CD4-positive, alpha-beta T cell (primary cell): Measurements from ENCODE around the gene CACNA1E. TPM values are rescaled to one million over a fixed set of nuclear protein-coding genes. Genes with fewer than 3 reads are reported as not detected.

ENCODE experiments used
- ATAC-seq: fragments of 200-7000 bp; cut with Tn5 transposase; one replicate; pipeline ENCODE4 v1.10.0; 2022; ENCODE audit warnings: mild to moderate bottlenecking; ENCODE audit not compliant: poor library complexity
- CTCF ChIA-PET: fragments of 350-600 bp; sonication (Branson Sonifier 250); formaldehyde crosslinking; loops from one replicate; lab custom pipeline; 2021; ENCODE audit warnings: antibody characterized with exemption, inconsistent platforms; lab: Charles Lee
- POLR2A ChIA-PET: fragments of 350-600 bp; sonication (Branson Sonifier 250); formaldehyde crosslinking; loops from one replicate; lab custom pipeline; 2021; ENCODE audit warnings: antibody characterized with exemption, inconsistent platforms; lab: Charles Lee
- DNase-seq, 14 experiments: peaks; one replicate each; pipeline ENCODE4 v3.0.0-alpha.2; 2013 to 2020; ENCODE audit warnings: mixed read lengths in 2 of 14
- H3K27ac ChIP-seq, 2 donors: one replicate each; pipeline versions ENCODE4 v1.5.1 to v1.7.0; 2013; ENCODE audit warnings: low read length in 2 of 2, low read depth in 1 of 2, mild to moderate bottlenecking in 1 of 2
- H3K27me3 ChIP-seq, 2 experiments: 1 replicate in 1 of 2; 2 replicates in 1 of 2; pipeline versions ENCODE4 v1.6.1 to v1.7.0; 2013; ENCODE audit warnings: low read length in 2 of 2, control low read depth in 1 of 2, mild to moderate bottlenecking in 1 of 2, moderate library complexity in 1 of 2; ENCODE audit not compliant: insufficient read depth in 2 of 2, control insufficient read depth in 1 of 2
- H3K36me3 ChIP-seq: one replicate; pipeline ENCODE4 v1.6.1; 2013; ENCODE audit warnings: low read length, control low read depth; ENCODE audit not compliant: insufficient read depth
- H3K4me1 ChIP-seq: one replicate; pipeline ENCODE4 v1.6.1; 2013; ENCODE audit warnings: low read length, control low read depth; ENCODE audit not compliant: insufficient read depth
- H3K4me3 ChIP-seq: one replicate; pipeline ENCODE4 v1.5.1; 2013; ENCODE audit warnings: mild to moderate bottlenecking, low read length, moderate library complexity
- H3K9me3 ChIP-seq, 2 experiments: 1 replicate in 1 of 2; 2 replicates in 1 of 2; pipeline versions ENCODE4 v1.6.1 to v1.7.0; 2013; ENCODE audit warnings: low read length in 2 of 2, mild to moderate bottlenecking in 2 of 2, control low read depth in 1 of 2, moderate library complexity in 1 of 2; ENCODE audit not compliant: control insufficient read depth in 1 of 2, insufficient read depth in 1 of 2
- H3K27ac Mint-ChIP-seq: one replicate; pipeline ENCODE4 v1.8.0; 2020; ENCODE audit warnings: mixed read lengths
- H3K27me3 Mint-ChIP-seq: one replicate; pipeline ENCODE4 v1.8.0; 2021; ENCODE audit warnings: mixed read lengths
- H3K36me3 Mint-ChIP-seq: one replicate; pipeline ENCODE4 v1.8.0; 2021; ENCODE audit warnings: low read depth, mixed read lengths
- H3K4me1 Mint-ChIP-seq: one replicate; pipeline ENCODE4 v1.8.0; 2021; ENCODE audit warnings: low read depth, mixed read lengths
- H3K4me3 Mint-ChIP-seq: one replicate; pipeline ENCODE4 v1.8.0; 2020; ENCODE audit warnings: mild to moderate bottlenecking, mixed read lengths
- H3K9me3 Mint-ChIP-seq: one replicate; pipeline ENCODE4 v1.8.0; 2020; ENCODE audit warnings: mixed read lengths
- intact Hi-C, 2 experiments: fragments of 100-400 bp; cut with DNase I in 1 of 2; cut with micrococcal nuclease in 1 of 2; formaldehyde crosslinking; loops; one replicate each; pipeline versions ENCODE4 v1.15.1 to v1.9.0; 2023 to 2025; cut with DNase I, micrococcal nuclease
- total RNA-seq, 174 experiments: library from RNA in 2 of 174; stranded (reverse) in 2 of 174; gene quantifications; one replicate each; pipeline ENCODE4 v1.2.3 and lab custom pipeline; 2021 to 2026
- TF ChIP-seq, protein P1 (sequence below): fragments of 200-600 bp; IDR thresholded peaks from one replicate; pipeline ENCODE4 v1.8.0; 2022; ENCODE audit warnings: antibody characterized with exemption, mild to moderate bottlenecking

The CACNA1E gene
- total RNA-seq, 2 experiments from 2014 or later = not detected

DNA sequence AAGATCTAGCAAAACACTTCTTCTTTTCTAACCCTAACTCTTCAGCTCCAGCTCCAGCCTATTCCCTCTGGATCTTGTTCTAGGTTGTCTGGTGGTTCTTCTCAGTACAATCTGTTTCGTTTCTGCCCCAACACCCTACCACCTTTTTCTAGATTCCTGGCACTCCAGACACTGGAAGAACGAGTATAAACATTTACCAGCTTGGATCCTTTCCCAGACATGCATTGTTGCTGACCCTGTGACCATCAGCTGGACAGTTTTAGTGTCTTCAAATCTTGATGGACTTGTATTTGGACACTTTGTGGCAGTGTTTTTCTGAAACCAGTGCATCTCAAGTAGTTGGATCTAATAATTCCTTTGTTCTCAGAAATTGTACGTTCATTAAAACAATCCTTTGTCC is 30.6 kb upstream of the CACNA1E start:
- Mint-ChIP-seq H3K27ac (no peak overlapping the region), H3K27me3 (peaks cover 17% of the 10 kb centered on the region), H3K9me3 (peaks cover 3% of the 10 kb centered on the region), H3K4me1 (no peaks in the 10 kb centered on the region), H3K36me3 (no peaks in the 10 kb centered on the region), H3K4me3 (no peak overlapping the region)
- TF ChIP-seq, protein P1, sequence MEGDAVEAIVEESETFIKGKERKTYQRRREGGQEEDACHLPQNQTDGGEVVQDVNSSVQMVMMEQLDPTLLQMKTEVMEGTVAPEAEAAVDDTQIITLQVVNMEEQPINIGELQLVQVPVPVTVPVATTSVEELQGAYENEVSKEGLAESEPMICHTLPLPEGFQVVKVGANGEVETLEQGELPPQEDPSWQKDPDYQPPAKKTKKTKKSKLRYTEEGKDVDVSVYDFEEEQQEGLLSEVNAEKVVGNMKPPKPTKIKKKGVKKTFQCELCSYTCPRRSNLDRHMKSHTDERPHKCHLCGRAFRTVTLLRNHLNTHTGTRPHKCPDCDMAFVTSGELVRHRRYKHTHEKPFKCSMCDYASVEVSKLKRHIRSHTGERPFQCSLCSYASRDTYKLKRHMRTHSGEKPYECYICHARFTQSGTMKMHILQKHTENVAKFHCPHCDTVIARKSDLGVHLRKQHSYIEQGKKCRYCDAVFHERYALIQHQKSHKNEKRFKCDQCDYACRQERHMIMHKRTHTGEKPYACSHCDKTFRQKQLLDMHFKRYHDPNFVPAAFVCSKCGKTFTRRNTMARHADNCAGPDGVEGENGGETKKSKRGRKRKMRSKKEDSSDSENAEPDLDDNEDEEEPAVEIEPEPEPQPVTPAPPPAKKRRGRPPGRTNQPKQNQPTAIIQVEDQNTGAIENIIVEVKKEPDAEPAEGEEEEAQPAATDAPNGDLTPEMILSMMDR = no peak
- peaks cover 0 to 10% of the 10 kb centered on the region in 2 experiments for H3K9me3 ChIP-seq
- POLR2A ChIA-PET = no interaction called here
- intact Hi-C loops = loop anchor here in 1 of 2 experiments (10.0 kb wide), 1 partner anchor 62 kb away; no protein-coding TSS in a partner anchor
- DNase-seq (no peak), ATAC-seq (no peak)
- CTCF ChIA-PET = no interaction called here
- H3K4me3 ChIP-seq = no peak overlapping the region
- H3K27ac ChIP-seq = no peak overlapping the region
- no peaks in the 10 kb centered on the region for H3K4me1 ChIP-seq
- H3K27me3 ChIP-seq = peaks cover 0 to 7% of the 10 kb centered on the region in 2 experiments
- H3K36me3 ChIP-seq = no peaks in the 10 kb centered on the region

DNA sequence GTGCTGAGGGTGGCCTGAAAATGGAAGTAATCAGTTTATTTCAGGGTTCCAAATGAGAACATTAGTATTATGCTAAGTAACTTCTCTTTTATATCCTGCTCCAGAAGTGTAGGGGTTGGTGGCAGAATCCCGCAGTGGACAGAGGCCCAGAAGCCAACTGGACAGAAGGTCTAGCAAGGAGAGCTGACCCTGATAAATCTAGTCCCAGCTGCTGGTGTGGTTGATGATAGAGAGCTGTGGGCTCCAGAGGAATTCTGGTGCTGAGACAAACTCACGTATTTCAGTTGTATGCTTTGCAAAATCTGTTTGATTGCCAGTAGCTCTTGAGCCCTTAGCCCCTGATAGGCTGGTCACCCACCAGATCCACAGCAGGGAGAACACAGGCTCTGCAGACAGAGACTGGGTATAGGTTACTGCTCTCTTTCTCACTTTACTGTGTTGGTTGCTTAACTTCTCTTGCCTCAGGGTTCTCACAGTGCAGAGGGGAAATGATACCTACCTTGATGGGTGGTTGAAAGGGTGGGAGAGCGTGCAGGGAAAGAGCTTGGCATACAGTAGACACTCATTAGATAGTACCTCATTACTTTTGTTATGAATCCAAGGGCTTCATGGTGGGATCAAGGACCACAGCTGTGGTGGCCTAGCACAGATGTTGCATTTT is 29.6 kb upstream of the CACNA1E start:
- Mint-ChIP-seq H3K4me1 (no peaks in the 10 kb centered on the region), H3K4me3 (no peak overlapping the region), H3K36me3 (no peaks in the 10 kb centered on the region), H3K27ac (no peak overlapping the region), H3K9me3 (peaks cover 3% of the 10 kb centered on the region), H3K27me3 (peaks cover 18% of the 10 kb centered on the region)
- ChIA-PET POLR2A (no interaction called here), CTCF (no interaction called here)
- intact Hi-C loops = loop anchor here in 1 of 2 experiments (10.0 kb wide), 1 partner anchor 61 kb away; no protein-coding TSS in a partner anchor
- DNase-seq (no peak), ATAC-seq (no peak)
- Histone ChIP-seq H3K36me3 (no peaks in the 10 kb centered on the region), H3K27ac (no peak overlapping the region), H3K27me3 (peaks cover 0 to 7% of the 10 kb centered on the region in 2 experiments), H3K4me3 (no peak overlapping the region), H3K9me3 (peaks cover 0 to 9% of the 10 kb centered on the region in 2 experiments), H3K4me1 (no peaks in the 10 kb centered on the region)
- TF ChIP-seq, protein P1 = no peak

DNA sequence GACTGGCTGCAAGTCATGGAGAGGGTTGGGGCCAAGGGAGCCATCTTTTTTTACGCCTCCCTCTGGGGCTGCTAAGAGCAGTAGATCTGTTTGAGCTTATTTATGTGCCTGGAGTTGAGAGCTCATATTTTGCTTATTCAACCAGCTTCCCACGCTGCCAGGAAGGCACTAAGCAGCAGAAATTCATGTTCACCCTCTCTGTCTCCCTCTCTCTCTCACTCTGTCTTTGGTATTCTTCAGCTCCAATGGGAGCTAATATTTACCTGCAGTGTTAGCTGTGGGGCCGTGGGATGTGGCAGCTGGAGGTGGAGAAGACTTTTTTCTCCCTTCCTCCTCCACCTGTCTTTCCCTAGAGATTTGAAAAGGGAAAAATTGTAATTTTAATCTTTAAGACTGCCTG is 26.8 kb upstream of the CACNA1E start:
- peaks cover 17% of the 10 kb centered on the region for H3K27me3 Mint-ChIP-seq
- CTCF ChIA-PET = no interaction called here
- intact Hi-C loops = loop anchor here in 1 of 2 experiments (10.0 kb wide), 1 partner anchor 58 kb away; no protein-coding TSS in a partner anchor

More for the DNA sequence above, 26.8 kb upstream of the CACNA1E start:
- H3K4me3 ChIP-seq = no peak overlapping the region
- Mint-ChIP-seq H3K36me3 (no peaks in the 10 kb centered on the region), H3K9me3 (peaks cover 3% of the 10 kb centered on the region), H3K27ac (no peak overlapping the region), H3K4me1 (no peaks in the 10 kb centered on the region), H3K4me3 (no peak overlapping the region)
- DNase-seq (no peak), ATAC-seq (no peak)
- peaks cover 0 to 6% of the 10 kb centered on the region in 2 experiments for H3K9me3 ChIP-seq
- TF ChIP-seq, protein P1 = no peak
- no peak overlapping the region for H3K27ac ChIP-seq
- H3K4me1 ChIP-seq = no peaks in the 10 kb centered on the region
- peaks cover 0 to 7% of the 10 kb centered on the region in 2 experiments for H3K27me3 ChIP-seq
- no peaks in the 10 kb centered on the region for H3K36me3 ChIP-seq
- POLR2A ChIA-PET = no interaction called here
